Measurements from ENCODE around the gene PLEKHG4.

PLEKHG4 gene

GRCh38 chr16:67301080-67301782, 21.9 kb downstream of the PLEKHG4 start:
- Histone ChIP-seq H3K36me3 (replicated peaks; ENCODE audit: low read depth, low read length) (no peaks in the 10 kb centered on the region), H3K9ac (ENCODE audit: low read length) (no peak overlapping the region), H2AFZ (ENCODE audit: low read depth, low read length) (no peak overlapping the region), H3K79me2 (ENCODE audit: low read length) (no peaks in the 10 kb centered on the region), H3K27ac (ENCODE audit: low read length) (no peak overlapping the region), H3K4me2 (ENCODE audit: low read length) (no peak overlapping the region), H3K9me3 (ENCODE audit: insufficient read depth, low read length) (no peaks in the 10 kb centered on the region), H4K20me1 (ENCODE audit: insufficient read depth, low read length) (no peaks in the 10 kb centered on the region), H3K4me1 (ENCODE audit: low read length) (no peaks in the 10 kb centered on the region), H3K27me3 (ENCODE audit: low read depth, low read length) (no peaks in the 10 kb centered on the region), H3K4me3 (ENCODE audit: low read length) (no peak overlapping the region)
- TF ChIP-seq EZH2phosphoT487 (IDR thresholded peaks at IDR 0.05; ENCODE audit: low read depth) = no peak
- TF ChIP-seq CTCF (IDR thresholded peaks at IDR 0.05; ENCODE audit: low read depth, low read length) = no peak

DNA sequence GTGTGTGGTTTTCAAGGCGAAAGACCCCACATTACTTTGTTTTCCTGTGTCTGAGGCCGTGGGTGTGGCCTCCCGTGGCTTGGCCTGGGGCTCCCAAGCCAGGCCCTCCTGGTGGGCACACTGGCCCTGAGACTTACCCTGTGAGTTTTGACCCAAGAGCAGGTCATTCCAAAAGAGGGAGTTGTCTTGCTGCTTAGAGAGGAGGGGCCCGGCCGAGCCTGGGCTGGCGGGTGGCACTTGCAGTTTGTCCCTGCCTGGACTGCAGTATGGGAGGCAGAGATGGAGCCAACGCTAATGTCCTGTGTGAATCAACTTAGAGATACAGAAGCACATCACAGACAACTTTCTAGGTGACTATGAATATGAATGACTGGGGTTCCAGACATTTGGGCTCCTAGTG, 22.7 kb downstream of the PLEKHG4 start:
- Histone ChIP-seq H3K36me3 (replicated peaks; ENCODE audit: low read depth, low read length) (no peaks in the 10 kb centered on the region), H2AFZ (ENCODE audit: low read depth, low read length) (no peak overlapping the region)
- no peak for TF ChIP-seq CTCF (IDR thresholded peaks at IDR 0.05; ENCODE audit: low read depth, low read length)
- no peak for TF ChIP-seq EZH2phosphoT487 (IDR thresholded peaks at IDR 0.05; ENCODE audit: low read depth)

GRCh38 chr16:67302970-67303369, 23.6 kb downstream of the PLEKHG4 start:
- H3K36me3 ChIP-seq (replicated peaks; ENCODE audit: low read depth, low read length) = no peaks in the 10 kb centered on the region
- H3K4me3 ChIP-seq (ENCODE audit: low read length) = no peak overlapping the region
- H2AFZ ChIP-seq (ENCODE audit: low read depth, low read length) = no peak overlapping the region
- no peak overlapping the region for H3K27ac ChIP-seq (ENCODE audit: low read length)
- H3K4me1 ChIP-seq (ENCODE audit: low read length) = peaks cover 3% of the 10 kb centered on the region; the same call in 1 of the 2 replicates
- no peaks in the 10 kb centered on the region for H3K27me3 ChIP-seq (ENCODE audit: low read depth, low read length)
- H4K20me1 ChIP-seq (ENCODE audit: insufficient read depth, low read length) = no peaks in the 10 kb centered on the region
- TF ChIP-seq EZH2phosphoT487 (IDR thresholded peaks at IDR 0.05; ENCODE audit: low read depth) = no peak
- TF ChIP-seq CTCF (IDR thresholded peaks at IDR 0.05; ENCODE audit: low read depth, low read length) = no peak
- no peak overlapping the region for H3K9ac ChIP-seq (ENCODE audit: low read length)
- H3K9me3 ChIP-seq (ENCODE audit: insufficient read depth, low read length) = no peaks in the 10 kb centered on the region
- H3K4me2 ChIP-seq (ENCODE audit: low read length) = no peak overlapping the region
- H3K79me2 ChIP-seq (ENCODE audit: low read length) = no peaks in the 10 kb centered on the region

More for the DNA sequence above, 22.7 kb downstream of the PLEKHG4 start:
- no peak overlapping the region for H3K4me3 ChIP-seq (ENCODE audit: low read length)
- H3K9ac ChIP-seq (ENCODE audit: low read length) = no peak overlapping the region
- no peaks in the 10 kb centered on the region for H3K79me2 ChIP-seq (ENCODE audit: low read length)
- no peak overlapping the region for H3K27ac ChIP-seq (ENCODE audit: low read length)
- no peaks in the 10 kb centered on the region for H3K9me3 ChIP-seq (ENCODE audit: insufficient read depth, low read length)
- no peaks in the 10 kb centered on the region for H3K27me3 ChIP-seq (ENCODE audit: low read depth, low read length)
- H3K4me2 ChIP-seq (ENCODE audit: low read length) = no peak overlapping the region
- H3K4me1 ChIP-seq (ENCODE audit: low read length) = no peaks in the 10 kb centered on the region
- H4K20me1 ChIP-seq (ENCODE audit: insufficient read depth, low read length) = no peaks in the 10 kb centered on the region

DNA sequence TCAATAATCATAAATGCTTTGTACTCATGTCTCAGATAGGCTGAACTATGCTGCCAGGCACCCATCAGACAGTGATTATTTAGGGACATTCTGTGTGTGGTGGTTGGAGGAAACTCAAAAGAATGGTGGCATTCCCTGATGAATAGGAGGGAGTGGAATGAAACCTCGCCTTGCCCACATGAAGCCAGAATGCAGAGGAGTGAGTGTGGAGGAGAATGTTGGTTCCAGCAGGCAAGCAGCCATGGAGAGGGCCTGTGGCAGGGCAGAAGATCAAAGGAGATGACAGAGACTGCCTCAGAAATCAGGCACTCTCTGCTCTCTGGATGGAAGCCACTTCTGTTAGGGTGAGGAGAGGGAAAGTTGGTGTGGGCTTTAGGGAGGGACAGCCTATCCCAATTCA, 24.7 kb downstream of the PLEKHG4 start:
- no peak overlapping the region for H3K4me2 ChIP-seq (ENCODE audit: low read length)
- TF ChIP-seq EZH2phosphoT487 (IDR thresholded peaks at IDR 0.05; ENCODE audit: low read depth) = no peak
- no peak for TF ChIP-seq CTCF (IDR thresholded peaks at IDR 0.05; ENCODE audit: low read depth, low read length)
- H3K9ac ChIP-seq (ENCODE audit: low read length) = no peak overlapping the region
- H3K4me3 ChIP-seq (ENCODE audit: low read length) = no peak overlapping the region
- no peaks in the 10 kb centered on the region for H3K79me2 ChIP-seq (ENCODE audit: low read length)
- H3K27me3 ChIP-seq (ENCODE audit: low read depth, low read length) = no peaks in the 10 kb centered on the region
- no peak overlapping the region for H2AFZ ChIP-seq (ENCODE audit: low read depth, low read length)
- H4K20me1 ChIP-seq (ENCODE audit: insufficient read depth, low read length) = no peaks in the 10 kb centered on the region
- peaks cover 13% of the 10 kb centered on the region for H3K4me1 ChIP-seq (ENCODE audit: low read length)
- no peaks in the 10 kb centered on the region for H3K9me3 ChIP-seq (ENCODE audit: insufficient read depth, low read length)
- H3K27ac ChIP-seq (ENCODE audit: low read length) = no peak overlapping the region
- H3K36me3 ChIP-seq (replicated peaks; ENCODE audit: low read depth, low read length) = no peaks in the 10 kb centered on the region

Data from OCI-LY3 (cell line).